Measurements from ENCODE around the gene BRD7.

DNA sequence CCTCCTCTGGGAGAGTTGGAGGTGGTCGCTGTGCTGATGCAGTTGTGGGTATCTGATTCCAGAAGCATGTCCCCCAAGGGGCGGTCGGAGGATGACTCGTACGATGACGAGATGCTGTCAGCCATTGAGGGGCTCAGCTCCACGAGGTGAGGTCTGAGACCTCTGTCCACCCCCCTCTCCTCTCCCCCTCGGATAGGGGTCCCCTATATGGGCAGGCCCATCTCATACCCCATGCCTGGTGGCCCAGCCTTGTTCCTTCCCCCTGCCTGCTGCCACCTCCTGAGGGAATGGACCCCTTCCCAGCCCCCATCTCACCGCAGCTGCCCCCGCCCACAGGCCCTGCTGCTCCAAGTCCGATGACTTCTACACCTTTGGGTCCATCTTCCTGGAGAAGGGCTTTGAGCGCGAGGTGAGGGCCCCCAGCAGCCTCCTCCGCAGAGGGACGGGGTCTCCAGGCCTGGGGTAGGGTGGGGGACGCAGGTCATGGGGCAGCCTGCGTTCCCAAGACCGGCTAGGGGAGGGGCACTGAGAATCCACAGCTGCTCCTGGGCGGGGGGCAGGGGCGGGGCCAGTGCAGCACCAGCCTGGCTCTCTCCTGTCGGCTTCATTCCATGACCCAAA is 63.2 kb downstream of the BRD7 start:
- TF ChIP-seq, protein P1, sequence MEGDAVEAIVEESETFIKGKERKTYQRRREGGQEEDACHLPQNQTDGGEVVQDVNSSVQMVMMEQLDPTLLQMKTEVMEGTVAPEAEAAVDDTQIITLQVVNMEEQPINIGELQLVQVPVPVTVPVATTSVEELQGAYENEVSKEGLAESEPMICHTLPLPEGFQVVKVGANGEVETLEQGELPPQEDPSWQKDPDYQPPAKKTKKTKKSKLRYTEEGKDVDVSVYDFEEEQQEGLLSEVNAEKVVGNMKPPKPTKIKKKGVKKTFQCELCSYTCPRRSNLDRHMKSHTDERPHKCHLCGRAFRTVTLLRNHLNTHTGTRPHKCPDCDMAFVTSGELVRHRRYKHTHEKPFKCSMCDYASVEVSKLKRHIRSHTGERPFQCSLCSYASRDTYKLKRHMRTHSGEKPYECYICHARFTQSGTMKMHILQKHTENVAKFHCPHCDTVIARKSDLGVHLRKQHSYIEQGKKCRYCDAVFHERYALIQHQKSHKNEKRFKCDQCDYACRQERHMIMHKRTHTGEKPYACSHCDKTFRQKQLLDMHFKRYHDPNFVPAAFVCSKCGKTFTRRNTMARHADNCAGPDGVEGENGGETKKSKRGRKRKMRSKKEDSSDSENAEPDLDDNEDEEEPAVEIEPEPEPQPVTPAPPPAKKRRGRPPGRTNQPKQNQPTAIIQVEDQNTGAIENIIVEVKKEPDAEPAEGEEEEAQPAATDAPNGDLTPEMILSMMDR (IDR thresholded peaks at IDR 0.05; ENCODE audit: insufficient read depth, low read length): no peak
- TF ChIP-seq POLR2AphosphoS5 (IDR thresholded peaks at IDR 0.05; ENCODE audit: low read depth) (no peak), GABPA (IDR thresholded peaks at IDR 0.05; ENCODE audit: low read depth) (no peak)
- TF ChIP-seq, protein P2, sequence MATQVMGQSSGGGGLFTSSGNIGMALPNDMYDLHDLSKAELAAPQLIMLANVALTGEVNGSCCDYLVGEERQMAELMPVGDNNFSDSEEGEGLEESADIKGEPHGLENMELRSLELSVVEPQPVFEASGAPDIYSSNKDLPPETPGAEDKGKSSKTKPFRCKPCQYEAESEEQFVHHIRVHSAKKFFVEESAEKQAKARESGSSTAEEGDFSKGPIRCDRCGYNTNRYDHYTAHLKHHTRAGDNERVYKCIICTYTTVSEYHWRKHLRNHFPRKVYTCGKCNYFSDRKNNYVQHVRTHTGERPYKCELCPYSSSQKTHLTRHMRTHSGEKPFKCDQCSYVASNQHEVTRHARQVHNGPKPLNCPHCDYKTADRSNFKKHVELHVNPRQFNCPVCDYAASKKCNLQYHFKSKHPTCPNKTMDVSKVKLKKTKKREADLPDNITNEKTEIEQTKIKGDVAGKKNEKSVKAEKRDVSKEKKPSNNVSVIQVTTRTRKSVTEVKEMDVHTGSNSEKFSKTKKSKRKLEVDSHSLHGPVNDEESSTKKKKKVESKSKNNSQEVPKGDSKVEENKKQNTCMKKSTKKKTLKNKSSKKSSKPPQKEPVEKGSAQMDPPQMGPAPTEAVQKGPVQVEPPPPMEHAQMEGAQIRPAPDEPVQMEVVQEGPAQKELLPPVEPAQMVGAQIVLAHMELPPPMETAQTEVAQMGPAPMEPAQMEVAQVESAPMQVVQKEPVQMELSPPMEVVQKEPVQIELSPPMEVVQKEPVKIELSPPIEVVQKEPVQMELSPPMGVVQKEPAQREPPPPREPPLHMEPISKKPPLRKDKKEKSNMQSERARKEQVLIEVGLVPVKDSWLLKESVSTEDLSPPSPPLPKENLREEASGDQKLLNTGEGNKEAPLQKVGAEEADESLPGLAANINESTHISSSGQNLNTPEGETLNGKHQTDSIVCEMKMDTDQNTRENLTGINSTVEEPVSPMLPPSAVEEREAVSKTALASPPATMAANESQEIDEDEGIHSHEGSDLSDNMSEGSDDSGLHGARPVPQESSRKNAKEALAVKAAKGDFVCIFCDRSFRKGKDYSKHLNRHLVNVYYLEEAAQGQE (IDR thresholded peaks at IDR 0.05; ENCODE audit: insufficient replicate concordance, low read depth): no peak

Data from HL-60 (cell line).